Measurements from ENCODE around the gene GCSAML. TPM values are rescaled to one million over a fixed set of nuclear protein-coding genes. Genes with fewer than 3 reads are reported as not detected.

Gene GCSAML
- total RNA-seq, 1 donor from 2014 or later: not detected

GRCh38 chr1:247588060-247588459 is 39.1 kb downstream of the GCSAML start, which contains the start of gene OR2G2:
Gene OR2G2 (plus strand): TSS chr1:247588360. CDS start chr1:247588360, 0 bp downstream.
- H3K27me3 Mint-ChIP-seq (ENCODE audit: low read depth): peaks cover 7% of the 10 kb centered on the region
- H3K4me1 Mint-ChIP-seq (ENCODE audit: low read depth): no peaks in the 10 kb centered on the region
- H3K27ac Mint-ChIP-seq (ENCODE audit: unreplicated experiment): no peak within 1 kb of the TSS
- no peaks in the 10 kb centered on the region for H3K36me3 Mint-ChIP-seq (ENCODE audit: low read depth)
- peaks cover 5% of the 10 kb centered on the region for H3K9me3 Mint-ChIP-seq (ENCODE audit: low read depth)
- no peak for TF ChIP-seq CTCF (IDR thresholded peaks at IDR 0.05)
- DNase-seq (ENCODE audit: low spot score): no peak
- no peak within 1 kb of the TSS for H3K4me3 Mint-ChIP-seq (ENCODE audit: unreplicated experiment)

- TF ChIP-seq CTCF (IDR thresholded peaks at IDR 0.05): no peak
- no peak within 1 kb of the TSS for H3K27ac Mint-ChIP-seq (ENCODE audit: unreplicated experiment)
- no peaks in the 10 kb centered on the region for H3K4me1 Mint-ChIP-seq (ENCODE audit: low read depth)
- no peak for DNase-seq (ENCODE audit: low spot score)
- no peak within 1 kb of the TSS for H3K4me3 Mint-ChIP-seq (ENCODE audit: unreplicated experiment)
- H3K9me3 Mint-ChIP-seq (ENCODE audit: low read depth): peaks cover 20% of the 10 kb centered on the region
- no peaks in the 10 kb centered on the region for H3K27me3 Mint-ChIP-seq (ENCODE audit: low read depth)
- H3K36me3 Mint-ChIP-seq (ENCODE audit: low read depth): no peaks in the 10 kb centered on the region
Measured at GRCh38 chr1:247605286-247605685, 56.4 kb downstream of the GCSAML start, which contains the start of gene OR2G3. Gene OR2G3 (plus strand): TSS chr1:247605586. CDS start chr1:247605586, 0 bp downstream.

GRCh38 chr1:247613405-247613804 is 64.5 kb downstream of the GCSAML start:
- H3K4me3 Mint-ChIP-seq (ENCODE audit: unreplicated experiment): no peak overlapping the region
- TF ChIP-seq CTCF (IDR thresholded peaks at IDR 0.05): no peak

GRCh38 chr1:247614625-247615024 is 65.7 kb downstream of the GCSAML start:
- DNase-seq (ENCODE audit: low spot score): no peak
- Mint-ChIP-seq H3K4me3 (ENCODE audit: unreplicated experiment) (no peak overlapping the region), H3K9me3 (ENCODE audit: low read depth) (peaks cover 19% of the 10 kb centered on the region), H3K27me3 (ENCODE audit: low read depth) (no peaks in the 10 kb centered on the region), H3K36me3 (ENCODE audit: low read depth) (no peaks in the 10 kb centered on the region), H3K4me1 (ENCODE audit: low read depth) (no peaks in the 10 kb centered on the region), H3K27ac (ENCODE audit: unreplicated experiment) (no peak overlapping the region)
- no peak for TF ChIP-seq CTCF (IDR thresholded peaks at IDR 0.05)

More at GRCh38 chr1:247613405-247613804, 64.5 kb downstream of the GCSAML start:
- Mint-ChIP-seq H3K4me1 (ENCODE audit: low read depth) (no peaks in the 10 kb centered on the region), H3K36me3 (ENCODE audit: low read depth) (no peaks in the 10 kb centered on the region), H3K27ac (ENCODE audit: unreplicated experiment) (no peak overlapping the region), H3K9me3 (ENCODE audit: low read depth) (peaks cover 29% of the 10 kb centered on the region), H3K27me3 (ENCODE audit: low read depth) (no peaks in the 10 kb centered on the region)
- no peak for DNase-seq (ENCODE audit: low spot score)

Other genes starting within 250 kb of the GCSAML start
- gene ZNF496, start 217.3 kb upstream of the GCSAML start, total RNA-seq: 25.0 to 30.0 TPM (median 27.9 TPM) in 3 replicates
- gene NLRP3, start 133.0 kb upstream of the GCSAML start, total RNA-seq: 0.10 to 1.3 TPM (median 0.15 TPM) in 3 replicates
- not detected in 3 replicates for gene OR2B11, start 91.0 kb upstream of the GCSAML start, total RNA-seq
- not detected in 3 replicates for gene OR2C3, start 12.7 kb upstream of the GCSAML start, total RNA-seq
- gene OR2G2, start 39.2 kb downstream of the GCSAML start, total RNA-seq: not detected in 3 replicates
- not detected in 3 replicates for gene OR2G3, start 56.5 kb downstream of the GCSAML start, total RNA-seq
- not detected in 3 replicates for gene OR13G1, start 130.6 kb downstream of the GCSAML start, total RNA-seq
- gene OR6F1, start 167.5 kb downstream of the GCSAML start, total RNA-seq: not detected in 3 replicates
- not detected in 3 replicates for gene OR14K1, start 189.5 kb downstream of the GCSAML start, total RNA-seq
- not detected in 3 replicates for gene OR14A2, start 199.0 kb downstream of the GCSAML start, total RNA-seq
- not detected in 3 replicates for gene OR1C1, start 211.4 kb downstream of the GCSAML start, total RNA-seq

Data from chondrocyte (in vitro differentiated cells).